ENCODE results near the gene DMRT2. TPM values are rescaled to one million over a fixed set of nuclear protein-coding genes. Genes with fewer than 3 reads are reported as not detected.

Gene DMRT2
- total and polyA plus RNA-seq, 2 experiments from 2014 or later = not detected

DNA sequence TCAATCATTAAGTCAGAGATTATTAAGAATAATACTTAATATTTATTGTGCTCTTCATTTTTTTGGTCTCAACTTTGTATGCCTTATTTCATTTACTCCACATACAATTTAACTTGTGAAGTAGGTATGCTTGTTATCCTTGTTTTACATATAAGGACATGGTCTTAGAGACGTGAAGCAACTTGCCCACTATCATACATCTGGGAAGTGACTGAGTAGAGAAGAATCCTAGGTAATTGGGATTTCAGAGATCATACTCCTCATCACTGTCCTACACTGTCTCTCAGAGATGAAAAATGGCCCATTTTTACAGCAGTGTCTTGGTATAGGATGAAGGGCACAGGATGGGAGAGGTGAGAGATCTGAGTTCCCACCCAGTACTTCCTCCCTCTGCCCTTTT, 23.3 kb downstream of the DMRT2 start:
- 33% methylated on average over 1 of the region's 1 CpG for WGBS (ENCODE audit: low lambda C conversion rate, missing lambda C conversion rate)
- TF ChIP-seq, protein P1, sequence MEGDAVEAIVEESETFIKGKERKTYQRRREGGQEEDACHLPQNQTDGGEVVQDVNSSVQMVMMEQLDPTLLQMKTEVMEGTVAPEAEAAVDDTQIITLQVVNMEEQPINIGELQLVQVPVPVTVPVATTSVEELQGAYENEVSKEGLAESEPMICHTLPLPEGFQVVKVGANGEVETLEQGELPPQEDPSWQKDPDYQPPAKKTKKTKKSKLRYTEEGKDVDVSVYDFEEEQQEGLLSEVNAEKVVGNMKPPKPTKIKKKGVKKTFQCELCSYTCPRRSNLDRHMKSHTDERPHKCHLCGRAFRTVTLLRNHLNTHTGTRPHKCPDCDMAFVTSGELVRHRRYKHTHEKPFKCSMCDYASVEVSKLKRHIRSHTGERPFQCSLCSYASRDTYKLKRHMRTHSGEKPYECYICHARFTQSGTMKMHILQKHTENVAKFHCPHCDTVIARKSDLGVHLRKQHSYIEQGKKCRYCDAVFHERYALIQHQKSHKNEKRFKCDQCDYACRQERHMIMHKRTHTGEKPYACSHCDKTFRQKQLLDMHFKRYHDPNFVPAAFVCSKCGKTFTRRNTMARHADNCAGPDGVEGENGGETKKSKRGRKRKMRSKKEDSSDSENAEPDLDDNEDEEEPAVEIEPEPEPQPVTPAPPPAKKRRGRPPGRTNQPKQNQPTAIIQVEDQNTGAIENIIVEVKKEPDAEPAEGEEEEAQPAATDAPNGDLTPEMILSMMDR (IDR thresholded peaks at IDR 0.05; ENCODE audit: poor library complexity) = no peak
- TF ChIP-seq EZH2 (IDR thresholded peaks at IDR 0.05; ENCODE audit: borderline replicate concordance) = no peak
- no peak for TF ChIP-seq EZH2phosphoT487 (IDR thresholded peaks at IDR 0.05; ENCODE audit: low read depth, severe bottlenecking, unreplicated experiment)

GRCh38 chr9:1077616-1078015, 27.5 kb downstream of the DMRT2 start:
- Histone ChIP-seq H3K27me3 (no peaks in the 10 kb centered on the region), H3K4me3 (no peak overlapping the region), H3K9me2 (replicated peaks; ENCODE audit: insufficient read depth) (no peaks in the 10 kb centered on the region), H3K79me2 (no peaks in the 10 kb centered on the region), H3K4me1 (ENCODE audit: insufficient read depth) (no peaks in the 10 kb centered on the region), H3K27ac (no peak overlapping the region), H4K20me1 (ENCODE audit: insufficient read depth, poor library complexity, severe bottlenecking) (no peaks in the 10 kb centered on the region), H3K36me3 (replicated peaks; ENCODE audit: insufficient read depth, low read depth) (no peaks in the 10 kb centered on the region), H2AFZ (no peak overlapping the region), H3K9me3 (ENCODE audit: low read depth) (no peaks in the 10 kb centered on the region), H3K4me2 (no peak overlapping the region)
- no peak for TF ChIP-seq EZH2 (IDR thresholded peaks at IDR 0.05; ENCODE audit: borderline replicate concordance)
- TF ChIP-seq EZH2phosphoT487 (IDR thresholded peaks at IDR 0.05; ENCODE audit: low read depth, severe bottlenecking, unreplicated experiment) = no peak
- DNase-seq (ENCODE audit: low spot score) = no peak
- WGBS (ENCODE audit: low lambda C conversion rate, missing lambda C conversion rate) = 17% methylated on average over 2 of the region's 2 CpGs

More for the DNA sequence above, 23.3 kb downstream of the DMRT2 start:
- H4K20me1 ChIP-seq (ENCODE audit: insufficient read depth, poor library complexity, severe bottlenecking) = no peaks in the 10 kb centered on the region
- no peaks in the 10 kb centered on the region for H3K4me1 ChIP-seq (ENCODE audit: insufficient read depth)
- no peaks in the 10 kb centered on the region for H3K79me2 ChIP-seq
- H3K9me2 ChIP-seq (replicated peaks; ENCODE audit: insufficient read depth) = no peaks in the 10 kb centered on the region
- H3K36me3 ChIP-seq (replicated peaks; ENCODE audit: insufficient read depth, low read depth) = no peaks in the 10 kb centered on the region
- no peak overlapping the region for H3K4me3 ChIP-seq
- no peak overlapping the region for H3K4me2 ChIP-seq
- no peaks in the 10 kb centered on the region for H3K9me3 ChIP-seq (ENCODE audit: low read depth)
- H2AFZ ChIP-seq = no peak overlapping the region
- no peaks in the 10 kb centered on the region for H3K27me3 ChIP-seq
- no peak for DNase-seq (ENCODE audit: low spot score)
- H3K27ac ChIP-seq = no peak overlapping the region

GRCh38 chr9:1083325-1083913, 33.3 kb downstream of the DMRT2 start:
- TF ChIP-seq EZH2 (IDR thresholded peaks at IDR 0.05; ENCODE audit: borderline replicate concordance) = no peak
- no peak for TF ChIP-seq EZH2phosphoT487 (IDR thresholded peaks at IDR 0.05; ENCODE audit: low read depth, severe bottlenecking, unreplicated experiment)
- TF ChIP-seq, protein P1 (IDR thresholded peaks at IDR 0.05; ENCODE audit: poor library complexity) = no peak
- WGBS (ENCODE audit: low lambda C conversion rate, missing lambda C conversion rate) = 75% methylated on average over 13 of the region's 13 CpGs
- Histone ChIP-seq H3K79me2 (no peaks in the 10 kb centered on the region), H3K36me3 (replicated peaks; ENCODE audit: insufficient read depth, low read depth) (no peaks in the 10 kb centered on the region), H3K27me3 (no peaks in the 10 kb centered on the region), H3K9me2 (replicated peaks; ENCODE audit: insufficient read depth) (no peaks in the 10 kb centered on the region), H3K27ac (no peak overlapping the region), H3K4me3 (no peak overlapping the region), H3K4me1 (ENCODE audit: insufficient read depth) (no peaks in the 10 kb centered on the region), H3K4me2 (no peak overlapping the region), H2AFZ (no peak overlapping the region), H3K9me3 (ENCODE audit: low read depth) (no peaks in the 10 kb centered on the region), H4K20me1 (ENCODE audit: insufficient read depth, poor library complexity, severe bottlenecking) (no peaks in the 10 kb centered on the region)
- no peak for DNase-seq (ENCODE audit: low spot score)

DNA sequence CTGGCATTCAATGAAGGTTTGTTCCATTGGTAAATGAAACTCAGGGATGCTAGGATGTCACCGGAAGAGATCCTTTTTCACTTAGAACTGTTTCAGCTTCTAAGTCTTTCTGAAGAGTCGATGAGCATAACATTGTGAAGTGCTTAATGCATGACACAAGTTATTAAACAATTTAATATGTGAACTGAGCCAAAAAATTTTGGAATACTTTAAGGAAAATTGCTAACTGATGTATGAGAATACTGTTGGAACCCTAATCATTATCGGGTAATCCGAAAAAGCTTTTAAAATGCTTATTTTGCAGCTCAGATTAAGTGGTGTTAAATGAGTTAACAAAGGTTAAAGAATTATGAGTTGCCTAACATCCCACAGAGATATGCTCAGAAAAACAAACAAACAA, 34.9 kb downstream of the DMRT2 start:
- no peak for DNase-seq (ENCODE audit: low spot score)
- no peak overlapping the region for H2AFZ ChIP-seq
- WGBS (ENCODE audit: low lambda C conversion rate, missing lambda C conversion rate) = 82% methylated on average over 4 of the region's 4 CpGs
- H3K9me2 ChIP-seq (replicated peaks; ENCODE audit: insufficient read depth) = no peaks in the 10 kb centered on the region
- H3K9me3 ChIP-seq (ENCODE audit: low read depth) = no peaks in the 10 kb centered on the region
- H3K79me2 ChIP-seq = no peaks in the 10 kb centered on the region
- no peak overlapping the region for H3K27ac ChIP-seq
- H4K20me1 ChIP-seq (ENCODE audit: insufficient read depth, poor library complexity, severe bottlenecking) = no peaks in the 10 kb centered on the region
- H3K4me3 ChIP-seq = no peak overlapping the region
- H3K36me3 ChIP-seq (replicated peaks; ENCODE audit: insufficient read depth, low read depth) = no peaks in the 10 kb centered on the region
- no peaks in the 10 kb centered on the region for H3K27me3 ChIP-seq
- TF ChIP-seq EZH2 (IDR thresholded peaks at IDR 0.05; ENCODE audit: borderline replicate concordance) (no peak), EZH2phosphoT487 (IDR thresholded peaks at IDR 0.05; ENCODE audit: low read depth, severe bottlenecking, unreplicated experiment) (no peak)
- TF ChIP-seq, protein P1 (IDR thresholded peaks at IDR 0.05; ENCODE audit: poor library complexity) = no peak
- H3K4me1 ChIP-seq (ENCODE audit: insufficient read depth) = no peaks in the 10 kb centered on the region
- H3K4me2 ChIP-seq = no peak overlapping the region
